Measurements from ENCODE around the gene POLRMT.

POLRMT gene

DNA sequence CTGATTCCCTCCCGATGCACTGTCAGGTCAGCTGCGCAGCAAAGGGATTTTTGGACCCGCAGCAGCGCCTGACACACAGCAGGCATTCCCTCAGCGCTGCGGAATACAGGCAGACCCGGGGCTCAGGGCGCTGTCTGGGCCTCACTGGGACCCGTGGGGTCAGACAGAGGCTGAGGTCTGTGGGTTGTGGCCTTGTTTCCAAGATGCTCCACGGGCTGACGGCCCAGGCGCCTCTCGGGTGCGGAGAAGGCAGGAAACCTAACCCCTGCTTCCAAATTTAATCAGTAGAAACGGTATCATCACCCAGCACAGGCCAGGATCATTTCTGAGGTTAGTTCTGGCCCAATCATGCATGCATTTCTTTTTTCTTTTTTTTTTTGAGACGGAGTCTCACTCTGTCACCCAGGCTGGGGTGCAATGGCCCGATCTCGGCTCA lies 30.4 kb upstream of the POLRMT start:
- no peak for DNase-seq (ENCODE audit: extremely low read depth in 1 of 2, low read depth in 1 of 2)

DNA sequence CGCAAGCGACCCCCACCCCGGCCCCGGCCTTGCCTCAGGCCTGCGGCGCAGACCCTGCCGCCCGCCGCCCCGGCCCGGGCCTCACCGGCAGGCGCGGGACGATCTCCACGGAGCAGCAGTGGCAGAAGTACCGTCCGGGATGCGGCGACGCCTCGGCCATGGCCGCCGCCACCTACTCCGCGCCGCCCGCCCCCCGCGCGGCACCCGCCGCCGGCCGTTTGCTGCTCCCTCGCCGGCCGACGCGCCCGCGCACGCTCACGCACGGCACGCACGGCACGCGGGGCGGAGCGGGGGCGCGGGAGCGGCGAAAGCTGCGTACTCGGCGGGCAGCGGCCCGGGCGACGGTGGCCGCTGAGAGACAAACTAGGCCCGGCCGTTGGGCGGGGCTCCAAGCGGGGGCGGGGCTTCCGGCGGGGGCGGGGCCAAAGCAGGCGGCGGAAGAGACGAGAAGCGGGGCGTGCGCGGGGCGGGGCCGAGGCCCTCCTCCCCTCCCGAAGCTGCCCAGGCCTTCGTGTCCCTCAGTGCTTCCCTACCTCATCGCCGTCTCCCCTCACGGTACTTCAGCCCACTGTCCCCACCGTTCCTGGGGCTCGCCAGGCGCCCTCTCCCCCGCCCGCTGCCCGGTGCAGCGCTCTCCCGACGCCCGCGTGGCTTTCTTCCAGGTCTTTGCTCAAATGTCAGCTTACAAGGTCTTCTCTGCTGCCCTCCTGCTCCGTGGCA lies 29.8 kb upstream of the POLRMT start, which contains the start of gene RNF126:
Gene RNF126, minus strand, starts transcription at position 253 of the 720 bp plus-strand sequence. Its CDS starts 93 bp downstream, at position 160.
- peak; percentile 83 to 91 for DNase-seq (ENCODE audit: extremely low read depth in 1 of 2, low read depth in 1 of 2)

DNA sequence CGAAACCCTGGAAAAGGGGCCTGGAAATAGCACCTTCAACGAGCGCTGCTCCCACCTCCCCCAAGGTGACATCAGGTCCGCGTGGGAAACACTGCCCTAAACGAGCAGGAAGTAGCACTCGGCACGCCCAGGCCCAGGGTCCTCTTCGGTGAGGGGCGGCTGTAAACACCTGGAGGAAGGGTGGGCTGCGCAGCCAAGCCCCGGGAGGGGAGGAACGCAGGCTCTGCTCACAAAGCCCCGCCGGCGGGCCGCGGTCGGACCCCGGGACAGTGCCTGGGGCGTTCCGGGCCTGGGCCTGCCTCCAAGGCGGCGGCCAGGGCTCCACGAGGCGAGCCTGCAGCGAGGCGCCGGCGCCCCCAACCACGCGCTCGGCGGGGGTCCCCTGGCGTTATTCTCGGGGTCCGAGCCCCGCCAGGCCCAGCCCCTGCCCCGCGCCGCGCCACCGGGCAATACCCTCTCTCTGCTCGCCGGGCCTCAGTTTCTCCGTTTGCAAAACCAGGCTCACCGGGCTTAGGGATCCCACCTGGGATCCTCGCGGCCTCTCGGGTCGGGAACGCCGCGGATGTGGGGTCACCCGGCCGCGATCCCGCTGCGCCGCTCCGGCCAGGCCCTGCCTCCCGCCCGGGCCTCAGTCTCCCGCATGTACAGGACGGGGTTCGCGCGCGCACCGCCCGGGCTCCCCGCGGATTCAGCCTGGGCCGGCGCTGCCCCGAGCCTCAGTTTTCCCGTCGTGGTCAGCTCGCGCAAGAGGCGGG lies 29.0 kb upstream of the POLRMT start:
- peak; percentile 44 to 70 for DNase-seq (ENCODE audit: extremely low read depth in 1 of 2, low read depth in 1 of 2)

DNA sequence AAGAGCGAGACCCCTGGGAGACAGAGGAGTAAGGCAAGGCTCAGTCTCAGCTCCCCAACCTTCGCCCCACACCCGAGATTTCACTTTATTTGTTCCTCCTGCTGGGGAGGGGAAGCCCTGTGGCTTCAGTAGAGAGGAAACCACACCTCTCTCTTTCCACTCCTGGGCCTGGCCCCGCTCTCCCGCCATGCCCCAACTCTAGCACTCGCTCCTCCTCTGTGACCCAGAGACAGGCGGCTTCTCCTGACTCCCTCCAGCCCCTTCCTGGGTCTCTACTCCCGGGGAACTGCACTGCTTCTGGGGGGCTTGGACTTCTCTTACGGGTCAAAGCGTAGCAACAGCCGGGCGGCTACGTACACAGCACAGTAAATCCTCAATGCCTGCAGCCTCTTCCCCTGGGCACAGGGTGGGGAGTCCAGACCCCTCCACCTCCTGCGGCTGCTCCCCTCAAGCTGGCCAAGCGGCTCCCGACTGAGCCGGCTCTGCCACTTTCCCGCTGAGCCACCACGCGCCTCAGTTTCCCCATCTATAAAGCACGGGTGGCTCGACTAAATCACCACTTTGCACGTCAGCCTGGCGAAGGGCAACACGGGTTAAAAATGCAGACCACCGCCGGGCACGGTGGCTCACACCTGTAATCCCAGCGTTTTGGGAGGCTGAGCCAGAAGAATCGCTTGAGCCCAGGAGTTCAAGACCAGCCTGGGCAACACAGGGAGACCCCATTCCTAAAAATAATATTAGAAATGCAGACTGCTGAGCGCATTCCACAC lies 28.3 kb upstream of the POLRMT start:
- DNase-seq (ENCODE audit: extremely low read depth in 1 of 2, low read depth in 1 of 2) = peak; percentile 43 to 52

DNA sequence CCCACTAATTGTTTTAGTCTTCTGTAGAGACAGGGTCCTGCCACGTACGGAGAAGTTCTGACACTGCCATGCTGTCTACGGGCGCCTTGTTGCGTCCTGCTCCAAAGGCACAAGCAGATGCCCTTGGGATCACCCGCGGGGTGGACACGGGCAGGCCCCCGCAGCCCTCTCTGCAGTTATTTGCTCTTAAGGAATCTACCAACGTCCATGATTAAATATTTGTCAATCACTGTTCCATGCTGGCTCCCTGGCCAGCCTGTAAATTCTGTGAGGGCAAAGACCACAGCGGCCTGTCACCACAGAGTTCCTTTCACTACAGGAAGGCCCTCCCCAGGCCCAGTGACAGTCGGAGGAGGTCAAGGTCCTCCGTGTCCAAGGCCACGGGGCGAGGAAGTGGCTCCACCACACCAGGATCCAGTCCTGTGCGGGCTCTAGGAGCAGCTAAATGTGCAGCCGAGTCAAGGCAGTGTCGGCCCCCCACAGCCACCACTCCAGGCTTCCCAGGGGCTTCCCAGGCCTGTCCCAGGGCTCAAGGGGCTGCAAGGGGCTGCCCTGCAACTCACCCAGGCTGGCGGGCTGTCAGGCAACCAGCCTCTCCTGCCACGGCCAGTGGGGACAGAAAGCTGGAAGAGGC lies 27.6 kb upstream of the POLRMT start:
- DNase-seq (ENCODE audit: extremely low read depth in 1 of 2, low read depth in 1 of 2) = no peak

DNA sequence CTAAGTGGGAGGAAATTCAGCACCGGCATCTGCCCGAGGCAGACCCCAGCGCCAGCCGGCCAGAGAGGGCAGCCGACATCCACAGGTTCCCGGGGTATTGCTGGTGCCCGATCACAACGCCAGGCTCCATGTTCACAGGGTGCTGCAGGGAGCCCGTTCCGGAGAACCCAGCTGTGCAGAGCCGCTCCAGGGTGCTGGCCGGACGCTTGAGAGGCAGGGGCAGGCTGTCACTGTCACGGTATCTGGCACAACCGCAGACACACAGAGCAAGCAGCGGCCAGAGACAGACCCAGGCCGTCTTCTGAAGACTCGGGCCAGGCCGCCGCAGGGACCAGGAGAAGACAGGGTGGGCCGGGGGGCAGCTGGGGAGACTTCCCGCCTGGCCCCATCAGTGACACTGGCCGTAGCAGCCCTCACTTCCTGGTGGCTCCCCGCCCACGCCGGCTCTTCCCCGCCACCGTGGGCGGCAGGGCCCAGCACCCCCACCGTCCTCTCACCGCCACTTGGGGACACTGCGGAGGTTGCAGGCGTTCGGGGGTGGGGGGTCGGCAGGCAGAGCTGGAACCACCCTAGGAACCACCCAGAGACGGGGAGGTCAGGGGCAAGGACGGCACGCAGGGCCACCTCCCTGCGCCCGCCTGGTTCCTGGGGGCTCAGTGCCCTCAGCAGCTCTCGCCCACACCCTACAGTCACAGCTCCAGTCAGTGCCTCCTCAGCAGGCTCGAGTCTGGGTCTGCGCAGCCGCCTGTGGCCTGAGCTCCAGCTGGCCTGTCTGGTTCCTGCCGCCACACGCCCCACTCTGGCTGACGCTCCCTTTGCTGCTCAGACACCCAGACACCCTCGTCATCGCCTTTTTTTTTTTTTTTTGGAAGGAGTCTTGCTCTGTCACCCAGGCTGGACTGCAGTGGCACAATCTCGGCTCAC lies 25.8 kb upstream of the POLRMT start:
- no peak for DNase-seq (ENCODE audit: extremely low read depth in 1 of 2, low read depth in 1 of 2)

DNA sequence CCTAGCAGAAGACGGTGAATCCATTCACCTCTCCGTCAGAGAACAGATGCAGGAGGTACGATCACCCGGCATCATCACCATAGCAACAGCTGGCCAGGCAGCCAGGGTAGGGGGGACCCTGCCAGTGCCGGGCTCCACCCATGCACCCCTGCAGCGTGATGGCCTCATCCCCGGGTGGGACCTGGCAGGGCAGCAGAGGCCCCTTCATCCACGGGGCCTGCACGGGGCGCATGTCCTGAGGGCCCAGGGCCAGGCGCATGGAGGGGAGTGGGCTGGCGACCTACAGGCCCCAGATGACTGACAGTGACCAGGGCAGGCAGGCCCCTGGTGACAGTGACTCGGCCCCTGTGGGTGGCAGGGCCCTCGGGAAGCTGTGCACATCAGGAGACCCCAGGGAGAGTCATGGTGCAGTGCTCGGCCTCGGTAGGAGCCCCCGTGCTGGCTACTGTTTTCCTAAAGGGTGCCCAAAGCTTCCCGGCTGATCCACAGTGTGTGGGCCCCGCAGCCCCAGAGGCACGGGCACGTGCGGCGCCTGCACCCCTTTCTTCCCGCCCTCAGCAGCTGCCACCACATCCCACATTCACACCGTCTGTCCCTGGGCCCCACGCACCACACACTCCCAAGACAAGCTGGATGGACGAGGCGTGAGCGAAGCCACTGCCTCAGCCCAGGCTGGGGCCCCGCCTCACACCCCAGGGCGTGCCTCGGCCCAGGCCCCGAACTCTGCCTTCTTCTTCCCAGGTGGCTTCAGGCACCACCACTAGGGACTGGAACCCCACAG lies 24.9 kb upstream of the POLRMT start:
- no peak for DNase-seq (ENCODE audit: extremely low read depth in 1 of 2, low read depth in 1 of 2)

DNA sequence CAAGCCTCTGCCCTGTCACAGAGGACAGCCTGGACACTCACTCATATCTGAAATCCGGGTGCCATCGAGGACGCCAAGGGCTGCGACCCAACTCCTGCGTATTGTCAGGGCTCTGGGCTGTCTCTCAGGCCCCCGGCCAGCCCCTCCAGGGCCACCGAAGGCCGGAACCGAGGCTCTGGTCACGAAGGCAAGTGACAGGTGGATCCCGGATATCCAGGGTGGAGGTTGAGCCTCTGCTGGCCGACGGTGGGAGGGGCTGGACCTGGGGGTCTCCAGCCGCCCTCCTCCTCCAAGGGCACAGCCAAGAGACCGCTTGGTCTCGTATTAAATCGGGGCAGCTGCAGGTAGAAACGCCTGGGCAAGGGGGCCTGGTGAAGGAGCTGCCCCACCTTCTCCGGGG lies 24.3 kb upstream of the POLRMT start:
- DNase-seq (ENCODE audit: extremely low read depth in 1 of 2, low read depth in 1 of 2) = no peak

DNA sequence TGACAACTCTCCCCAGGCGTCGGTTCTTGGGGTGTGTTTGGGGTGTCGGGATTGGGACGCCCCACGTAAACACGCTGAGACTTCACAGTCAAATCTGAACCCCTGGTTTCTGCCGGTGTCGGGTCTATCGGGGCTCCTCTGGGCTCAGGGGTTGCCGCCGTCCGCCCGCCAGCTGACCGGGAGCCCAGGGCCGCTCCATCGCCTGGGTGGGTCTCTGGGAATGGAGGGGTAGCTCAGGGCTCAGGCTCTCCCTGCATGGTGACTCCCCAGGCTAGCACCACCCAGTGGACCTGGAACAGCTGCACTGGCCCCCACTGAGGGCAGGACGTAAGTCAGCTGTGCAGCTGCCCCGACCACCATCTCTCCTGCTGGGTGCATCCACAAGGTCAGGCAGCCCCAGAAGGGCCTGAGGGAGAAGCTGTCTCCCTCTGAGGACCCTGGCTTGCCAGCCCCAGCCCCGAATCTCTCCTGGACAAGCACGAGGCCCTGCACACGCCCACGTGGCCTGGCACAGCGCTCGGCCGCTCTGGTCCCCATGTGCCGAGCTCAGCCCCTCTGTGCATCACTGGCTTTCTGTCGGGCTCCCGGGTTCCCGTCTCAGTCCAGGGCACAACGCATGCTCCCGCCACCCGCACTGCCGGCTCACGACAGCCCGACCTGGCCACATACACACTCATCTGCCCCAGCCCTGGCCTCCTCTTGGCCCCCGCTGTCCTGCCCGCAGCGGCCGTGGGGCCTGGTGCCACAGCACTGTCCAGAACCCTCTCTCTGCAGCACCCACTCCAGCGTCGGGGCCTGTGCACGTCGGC lies 23.6 kb upstream of the POLRMT start:
- no peak for DNase-seq (ENCODE audit: extremely low read depth in 1 of 2, low read depth in 1 of 2)

DNA sequence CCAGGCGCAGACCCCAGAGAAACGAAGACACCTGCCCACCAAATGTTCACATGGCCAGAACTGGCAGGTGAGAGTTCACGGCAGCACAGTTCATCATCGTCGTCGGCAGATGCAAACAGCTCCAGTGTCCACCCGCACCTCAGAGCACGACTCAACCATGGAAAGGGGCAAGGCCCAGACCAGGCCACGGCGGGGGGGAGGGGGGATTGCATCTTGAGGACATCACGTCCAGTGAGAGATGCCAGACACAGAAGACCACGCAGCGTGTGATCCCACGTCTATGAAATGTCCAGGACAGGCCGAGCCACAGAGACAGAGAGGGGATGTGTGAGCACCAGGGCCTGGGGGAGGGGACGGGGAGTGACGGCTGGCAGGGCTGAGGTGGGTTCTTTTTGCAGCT lies 22.4 kb upstream of the POLRMT start:
- no peak for DNase-seq (ENCODE audit: extremely low read depth in 1 of 2, low read depth in 1 of 2)

DNA sequence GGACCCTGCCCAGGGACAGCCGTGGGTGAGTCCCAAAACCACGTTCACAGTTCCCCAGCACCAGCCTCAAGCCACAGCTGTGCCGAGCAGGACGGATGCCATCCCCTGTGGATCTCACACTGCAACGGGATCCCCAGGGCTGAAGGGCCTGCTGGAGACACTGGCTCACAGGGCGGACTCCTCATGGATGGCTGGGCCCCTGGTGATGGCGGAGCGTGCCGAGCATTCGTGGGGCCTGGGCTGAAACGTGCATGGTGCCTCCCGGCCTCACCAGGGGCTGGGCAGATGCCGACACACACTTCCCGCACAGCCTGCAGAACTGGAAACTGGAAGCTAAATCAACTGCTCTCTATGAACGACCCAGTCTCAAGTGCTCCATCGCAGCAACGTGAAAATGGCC lies 20.1 kb upstream of the POLRMT start:
- no peak for DNase-seq (ENCODE audit: extremely low read depth in 1 of 2, low read depth in 1 of 2)

DNA sequence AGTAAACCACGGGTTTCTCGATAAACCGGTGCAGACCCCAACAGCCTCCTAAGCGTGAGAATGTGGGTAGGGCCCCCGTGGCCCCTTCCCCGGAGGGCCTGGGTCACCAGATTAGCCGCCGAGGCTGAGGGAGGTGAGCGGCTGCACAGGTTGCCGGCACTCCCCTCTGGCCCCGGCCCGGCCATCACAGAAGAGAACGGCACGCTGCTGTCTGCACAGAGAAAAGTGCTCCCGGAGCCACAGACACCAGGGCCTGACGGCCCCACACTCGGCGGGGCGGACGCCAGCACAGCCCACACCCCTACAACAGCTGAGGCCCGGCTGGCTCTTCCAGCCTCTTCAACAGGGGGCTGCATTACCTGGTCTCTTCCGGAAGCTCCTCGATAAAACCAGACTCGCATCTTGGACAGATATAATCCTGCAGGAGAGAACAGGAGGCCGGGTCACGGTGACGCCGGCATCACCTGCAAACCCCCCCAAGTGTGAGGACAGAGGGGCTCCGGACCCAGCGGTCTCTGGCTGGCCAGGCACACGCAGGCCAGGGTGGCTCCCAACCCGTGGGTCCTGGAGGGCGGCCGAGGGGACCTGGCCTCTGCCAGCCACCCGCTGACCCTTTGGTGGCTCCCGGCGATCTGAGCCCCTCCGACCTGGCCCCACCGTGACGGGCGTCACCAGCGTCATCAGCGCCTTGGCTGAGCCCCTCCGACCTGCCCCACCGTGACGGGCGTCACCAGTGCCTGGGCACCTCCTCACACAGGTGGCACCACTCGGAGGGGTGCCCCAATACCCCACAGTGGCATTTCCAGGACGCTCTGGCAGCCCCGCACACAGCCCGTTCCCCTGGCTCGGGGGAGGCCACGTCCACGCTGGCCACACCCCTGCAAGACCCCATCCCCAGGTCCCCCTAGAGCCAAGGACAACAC lies 19.4 kb upstream of the POLRMT start:
- DNase-seq (ENCODE audit: extremely low read depth in 1 of 2, low read depth in 1 of 2) = no peak

DNA sequence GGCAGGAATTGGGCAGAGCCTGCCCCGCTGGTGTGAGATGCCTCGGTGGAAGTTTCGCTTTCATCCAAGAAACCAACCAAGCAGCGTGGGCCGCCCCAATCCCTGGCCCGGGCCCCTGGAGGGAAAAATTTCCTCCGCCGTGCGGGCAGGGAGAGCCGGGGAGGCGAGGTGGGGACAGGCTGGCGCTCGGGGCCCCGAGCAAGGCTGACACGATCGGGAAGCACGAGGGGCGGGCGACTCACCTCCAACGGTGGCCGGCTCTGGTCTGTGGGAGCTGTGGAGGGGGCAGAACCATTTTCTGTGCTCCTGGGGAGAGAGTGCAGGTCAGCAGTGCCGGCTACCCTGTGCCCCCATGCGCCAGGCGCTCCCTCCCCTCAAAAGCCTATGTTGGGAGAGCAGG lies 18.7 kb upstream of the POLRMT start:
- no peak for DNase-seq (ENCODE audit: extremely low read depth in 1 of 2, low read depth in 1 of 2)

DNA sequence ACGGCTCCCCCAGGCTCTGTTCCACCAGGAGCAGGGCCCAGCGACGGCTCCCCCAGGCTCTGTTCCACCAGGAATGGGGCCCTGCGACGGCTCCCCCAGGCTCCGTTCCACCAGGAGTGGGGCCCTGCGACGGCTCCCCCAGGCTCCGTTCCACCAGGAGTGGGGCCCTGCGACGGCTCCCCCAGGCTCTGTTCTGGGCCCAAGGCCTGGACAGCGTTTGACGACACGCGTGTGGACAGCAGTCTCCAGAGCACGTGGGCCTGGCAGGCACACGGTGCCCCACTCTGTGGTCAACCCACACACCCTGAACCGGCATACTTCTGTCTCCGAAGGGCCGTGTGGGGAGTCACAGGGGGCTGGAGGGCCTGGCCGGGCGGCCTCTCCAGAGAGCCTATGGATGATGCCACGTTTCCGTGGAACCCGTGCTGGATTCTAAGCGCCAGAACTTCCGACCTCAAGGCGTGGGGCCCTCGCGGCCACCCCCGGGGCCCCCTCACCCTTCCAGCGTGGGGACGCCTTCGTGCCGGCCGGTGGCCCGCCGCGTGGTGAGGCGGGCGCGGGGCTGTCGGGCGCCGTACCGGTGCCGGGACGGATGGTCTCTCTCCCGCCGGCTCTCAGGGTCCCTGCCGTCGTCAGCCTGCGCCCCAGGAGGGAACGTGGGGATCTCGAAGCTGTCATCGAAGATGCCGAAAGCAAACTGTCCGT lies 17.9 kb upstream of the POLRMT start:
- no peak for DNase-seq (ENCODE audit: extremely low read depth in 1 of 2, low read depth in 1 of 2)

DNA sequence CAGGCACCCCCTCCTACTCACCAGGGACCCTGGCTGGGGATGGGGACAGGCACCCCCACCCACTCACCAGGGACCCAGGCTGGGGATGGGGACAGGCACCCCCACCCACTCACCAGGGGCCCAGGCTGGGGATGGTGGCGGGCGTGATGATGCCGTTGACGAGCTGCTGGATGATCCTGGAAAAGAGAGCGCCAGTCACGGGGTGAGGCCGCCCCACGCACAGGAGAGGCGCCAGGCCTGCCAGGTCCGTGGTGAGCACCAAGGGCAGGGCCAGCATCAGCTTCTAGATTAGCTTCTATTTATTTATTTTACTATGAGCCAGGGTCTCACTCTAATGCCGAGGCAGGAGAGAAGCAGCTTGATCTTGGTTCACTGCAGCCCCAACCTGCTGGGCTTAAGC lies 16.8 kb upstream of the POLRMT start:
- no peak for DNase-seq (ENCODE audit: extremely low read depth in 1 of 2, low read depth in 1 of 2)

DNA sequence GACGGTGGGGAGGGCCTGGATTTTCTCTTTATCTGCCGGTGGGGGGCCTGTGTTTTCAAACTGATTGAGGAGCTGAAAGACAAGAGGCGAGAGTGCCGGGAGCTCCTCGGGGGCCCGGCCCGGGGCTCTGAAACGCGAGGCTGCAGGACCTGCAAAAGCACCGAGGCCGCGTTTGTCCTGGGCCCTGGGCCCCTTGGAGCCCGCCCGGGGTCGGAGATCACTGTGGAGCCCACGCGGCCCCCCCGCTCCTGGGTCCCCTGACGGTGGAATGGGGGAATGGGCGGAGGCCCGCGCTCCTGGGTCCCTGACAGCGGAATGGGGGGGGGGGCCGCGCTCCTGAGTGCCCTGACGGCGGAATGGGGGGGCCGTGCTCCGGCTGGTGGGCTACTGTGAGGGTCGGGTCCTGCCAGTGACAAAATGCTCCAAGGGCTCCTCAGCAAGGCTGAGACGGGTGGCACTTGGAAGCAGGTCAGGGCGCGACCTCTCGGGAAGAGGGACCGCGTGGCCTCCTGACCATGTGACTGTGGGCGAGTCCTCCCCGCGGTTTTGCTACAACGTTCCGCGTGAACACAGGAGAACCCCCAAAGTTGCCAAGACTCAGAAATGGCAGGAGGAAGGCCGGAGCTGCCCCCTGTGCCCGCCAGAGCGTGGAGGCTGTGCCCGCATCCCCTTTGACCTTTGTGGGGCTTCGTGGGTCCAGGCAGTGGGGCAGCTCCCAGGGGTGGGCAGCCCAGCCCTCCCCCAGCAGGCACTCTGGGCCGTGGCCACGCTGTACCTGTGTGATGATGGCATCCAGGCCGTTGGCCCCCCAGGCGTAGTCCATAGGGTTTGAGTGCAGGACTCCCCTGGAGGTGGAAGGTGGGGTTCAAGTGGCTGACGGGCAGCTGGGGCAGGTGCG lies 15.8 kb upstream of the POLRMT start:
- DNase-seq (ENCODE audit: extremely low read depth in 1 of 2, low read depth in 1 of 2) = no peak
